K562 (cell line): ENCODE measurements around the gene WDR47. TPM values are rescaled to one million over a fixed set of nuclear protein-coding genes. Genes with fewer than 3 reads are reported as not detected.
A peak's percentile ranks its signal among the peaks of the same experiment; 100 is the strongest.

ENCODE experiments used
- ARID2 ChIP-seq: fragments of 450-650 bp; IDR thresholded peaks from 2 replicates; pipeline ENCODE4 v1.6.1; 2017; ENCODE audit warnings: antibody characterized with exemption, mild to moderate bottlenecking
- CREBBP ChIP-seq: IDR thresholded peaks from one replicate; pipeline ENCODE4 v1.6.1; 2012; ENCODE audit warnings: low read depth, mild to moderate bottlenecking, control low read depth, inconsistent platforms, low read length
- DEAF1 ChIP-seq: fragments of 450-650 bp; formaldehyde crosslinking; IDR thresholded peaks from 2 replicates; pipeline ENCODE4 v1.4.0; 2020; ENCODE audit warnings: mild to moderate bottlenecking, moderate library complexity
- E2F4 ChIP-seq: sonication (generic); formaldehyde crosslinking; IDR thresholded peaks from 2 replicates; pipeline ENCODE4 v1.8.0; 2022; ENCODE audit warnings: mild to moderate bottlenecking, low read depth, missing genetic modification reagents
- ELF2 ChIP-seq: fragments of 250-450 bp; sonication (Bioruptor Pico); IDR thresholded peaks from 2 replicates; pipeline ENCODE4 v1.5.0; 2021; ENCODE audit warnings: mild to moderate bottlenecking
- ETS1 ChIP-seq: conservative IDR thresholded peaks from 2 replicates; pipeline ENCODE4 v1.6.1; 2011; ENCODE audit warnings: low read depth, mild to moderate bottlenecking, low read length; ENCODE audit not compliant: control insufficient read depth
- HEY1 ChIP-seq: fragments of 250-450 bp; sonication (Bioruptor Pico); IDR thresholded peaks from 2 replicates; pipeline ENCODE4 v1.5.0; 2020; ENCODE audit warnings: mild to moderate bottlenecking, moderate library complexity, borderline replicate concordance
- JUND ChIP-seq, 2 experiments: IDR thresholded peaks; 2 replicates in 1 of 2; 3 replicates in 1 of 2; pipeline ENCODE4 v1.6.1; 2011; ENCODE audit warnings: borderline replicate concordance in 2 of 2, low read depth in 2 of 2, low read length in 2 of 2, improper control_type of control experiment in 1 of 2, missing biosample characterization in 1 of 2, missing genetic modification characterization in 1 of 2, missing genetic modification reagents in 1 of 2
- KLF10 ChIP-seq: fragments of 250-450 bp; sonication (Bioruptor Pico); IDR thresholded peaks from 2 replicates; pipeline ENCODE4 v1.6.1; 2021; ENCODE audit warnings: matching md5 sums
- MEF2A ChIP-seq: IDR thresholded peaks from 2 replicates; pipeline ENCODE4 v1.6.1; 2011; ENCODE audit warnings: low read depth, mild to moderate bottlenecking, low read length, moderate library complexity; ENCODE audit not compliant: control insufficient read depth
- MEF2D ChIP-seq: conservative IDR thresholded peaks from 2 replicates; pipeline ENCODE4 v1.6.1; 2016; ENCODE audit warnings: low read depth, missing genetic modification characterization, missing compliant biosample characterization
- NCOA2 ChIP-seq, 2 experiments: fragments of 450-650 bp; IDR thresholded peaks; 2 replicates each; pipeline ENCODE4 v1.6.1; 2018; ENCODE audit warnings: mild to moderate bottlenecking in 2 of 2, moderate library complexity in 1 of 2; ENCODE audit not compliant: partially characterized antibody in 2 of 2
- POLR2B ChIP-seq: fragments of 450-650 bp; IDR thresholded peaks from 2 replicates; pipeline ENCODE4 v1.6.1; 2018; ENCODE audit warnings: low read depth; ENCODE audit not compliant: partially characterized antibody
- RBM14 ChIP-seq: fragments of 200-400 bp; formaldehyde crosslinking; IDR thresholded peaks from 2 replicates; pipeline ENCODE4 v1.6.1; 2018; ENCODE audit warnings: low read depth, mild to moderate bottlenecking, low read length, moderate library complexity, borderline replicate concordance; ENCODE audit not compliant: insufficient read depth
- STAT5B ChIP-seq: fragments of 250-450 bp; sonication (Bioruptor Pico); IDR thresholded peaks from 2 replicates; pipeline ENCODE4 v1.8.0; 2021; ENCODE audit warnings: mild to moderate bottlenecking, inconsistent platforms
- TEAD4 ChIP-seq, 2 experiments: sonication (generic) in 1 of 2; formaldehyde crosslinking in 1 of 2; IDR thresholded peaks; 2 replicates each; pipeline versions ENCODE4 v1.6.1 to v1.8.0; 2012 to 2022; ENCODE audit warnings: borderline replicate concordance in 1 of 2, inconsistent platforms in 1 of 2, low read length in 1 of 2, mild to moderate bottlenecking in 1 of 2, missing genetic modification reagents in 1 of 2
- ZBTB1 ChIP-seq: sonication (generic); formaldehyde crosslinking; IDR thresholded peaks from 2 replicates; pipeline ENCODE4 v1.8.1; 2023; ENCODE audit warnings: missing genetic modification reagents, low read depth, mild to moderate bottlenecking, borderline replicate concordance
- ZNF280A ChIP-seq: fragments of 450-650 bp; IDR thresholded peaks from 2 replicates; pipeline ENCODE4 v1.6.1; 2018; ENCODE audit warnings: mild to moderate bottlenecking, low read depth; ENCODE audit not compliant: partially characterized antibody
- ZNF324 ChIP-seq: fragments of 250-450 bp; sonication (Bioruptor Pico); IDR thresholded peaks from 2 replicates; pipeline ENCODE4 v1.4.0; 2020; ENCODE audit warnings: mild to moderate bottlenecking
- polyA plus RNA-seq, 8 experiments: library from polyadenylated mRNA; depleted of rRNA in 4 of 8; stranded (reverse) in 5 of 8; unstranded in 3 of 8; fragments of >200 nt; fragmentation: Nextera tagmentation in 2 of 8; fragmentation: Illumina TruSeq in 1 of 8; extraction: Ambion mirVana in 2 of 8; extraction: Trizol in 1 of 8; gene quantifications; 2 replicates each; pipeline versions ENCODE4 v1.2.1 to v1.2.3, GENCODE V29; 2011 to 2014; ENCODE audit warnings: inconsistent platforms in 1 of 8, missing spikeins in 1 of 8
- total RNA-seq, 7 experiments: library from RNA; depleted of rRNA in 6 of 7; stranded (reverse); fragments of >200 nt in 6 of 7; fragmentation: Illumina TruSeq in 2 of 7; extraction: Trizol in 2 of 7; gene quantifications; 2 replicates each; pipeline versions ENCODE4 v1.2.1 to v1.2.3, GENCODE V29; 2011 to 2021; ENCODE audit warnings: low replicate concordance in 1 of 7

Gene WDR47
- total and polyA plus RNA-seq, 9 of the 15 experiments (the other 6 are each of a cell fraction or from before 2014, with no cell fraction given), result 1.3 to 10.1 (median 4.9) TPM

GRCh38 chr1:109075531-109076490 lies 33.9 kb upstream of the WDR47 start, which contains the start of gene TAF13 (continued):
- TF ChIP-seq ETS1 (peak; percentile 97), E2F4 (CRISPR knock-in tag) (no peak), RBM14 (no peak), MEF2D (no peak), JUND (IDR thresholded peaks at IDR 0.05; ENCODE audit: borderline replicate concordance, low read depth, low read length) (peak; percentile 81), JUND (tag; IDR thresholded peaks at IDR 0.05; ENCODE audit: borderline replicate concordance, low read depth, low read length) (peak; percentile 69; the same call in 2 of the 3 replicates), TEAD4 (IDR thresholded peaks at IDR 0.05; ENCODE audit: low read length) (peak; percentile 2; the same call in 1 of the 2 replicates), TEAD4 (CRISPR knock-in tag; IDR thresholded peaks at IDR 0.05; ENCODE audit: borderline replicate concordance) (no peak), MEF2A (no peak), POLR2B (peak; percentile 93), CREBBP (no peak), ZBTB1 (CRISPR knock-in tag) (no peak), STAT5B (no peak), ZNF324 (CRISPR knock-in tag) (no peak), HEY1 (CRISPR knock-in tag) (no peak), DEAF1 (CRISPR knock-in tag) (no peak), ARID2 (no peak), NCOA2 (IDR thresholded peaks at IDR 0.05; ENCODE audit: partially characterized antibody in 2 of 2) (no peak), KLF10 (no peak), ELF2 (CRISPR knock-in tag) (no peak), ZNF280A (no peak)
